GM18502 (cell line): ENCODE data around the gene GINS2.

Experiments used
- ATAC-seq: cut with Tn5 transposase; IDR thresholded peaks from one replicate; pipeline ENCODE4 v1.9.1; 2021; ENCODE audit warnings: mild to moderate bottlenecking; ENCODE audit not compliant: unreplicated experiment, poor library complexity

The GINS2 gene

GRCh38 chr16:85695196-85696128, 6.7 kb upstream of the GINS2 start:
- no peak for ATAC-seq

- no peak for ATAC-seq
Observed at GRCh38 chr16:85690469-85691064, 1.8 kb upstream of the GINS2 start.

GRCh38 chr16:85689950-85690320, 1.2 kb upstream of the GINS2 start:
- no peak for ATAC-seq

GRCh38 chr16:85689285-85689949, 663 bp upstream of the GINS2 start:
- ATAC-seq = no peak

GRCh38 chr16:85687651-85688471, 893 bp downstream of the GINS2 start:
- no peak for ATAC-seq

GRCh38 chr16:85686912-85687591, 1.7 kb downstream of the GINS2 start:
- ATAC-seq = no peak

- no peak for ATAC-seq
Observed at GRCh38 chr16:85685251-85685650, 3.5 kb downstream of the GINS2 start.

GRCh38 chr16:85683363-85683762, 5.4 kb downstream of the GINS2 start:
- ATAC-seq = no peak

GRCh38 chr16:85682516-85682915, 6.2 kb downstream of the GINS2 start:
- ATAC-seq = no peak

- ATAC-seq = no peak
Observed at GRCh38 chr16:85681255-85681654, 7.5 kb downstream of the GINS2 start.

- ATAC-seq = no peak
Observed at GRCh38 chr16:85680352-85680944, 8.3 kb downstream of the GINS2 start.

- ATAC-seq = no peak
Observed at GRCh38 chr16:85679870-85680269, 8.9 kb downstream of the GINS2 start.

GRCh38 chr16:85678821-85679220, 9.9 kb downstream of the GINS2 start:
- ATAC-seq = no peak

GRCh38 chr16:85678016-85678415, 10.7 kb downstream of the GINS2 start:
- ATAC-seq = no peak

- no peak for ATAC-seq
Observed at GRCh38 chr16:85677383-85677967, 11.3 kb downstream of the GINS2 start.

GRCh38 chr16:85676466-85676865, 12.3 kb downstream of the GINS2 start:
- no peak for ATAC-seq

- ATAC-seq = no peak
Observed at GRCh38 chr16:85675251-85675874, 13.4 kb downstream of the GINS2 start.

- ATAC-seq = no peak
Observed at GRCh38 chr16:85674828-85675227, 13.9 kb downstream of the GINS2 start.

- ATAC-seq = no peak
Observed at GRCh38 chr16:85674418-85674755, 14.4 kb downstream of the GINS2 start.
